Fibroblast of lung (primary cell): ENCODE data around the gene EPB41L1.

ENCODE experiments used
- EZH2 ChIP-seq: IDR thresholded peaks from 2 replicates; pipeline ENCODE4 v1.5.1; 2012; ENCODE audit warnings: low read length, control low read depth, mild to moderate bottlenecking; ENCODE audit errors: missing control alignments
- TF ChIP-seq, protein P1 (sequence below), 2 donors: IDR thresholded peaks in 1 of 2; conservative IDR thresholded peaks in 1 of 2; 1 replicate in 1 of 2; 2 replicates in 1 of 2; pipeline ENCODE4 v1.5.1; 2011 to 2012; ENCODE audit warnings: low read length in 2 of 2, control low read depth in 1 of 2, inconsistent platforms in 1 of 2, low read depth in 1 of 2, mild to moderate bottlenecking in 1 of 2

DNA sequence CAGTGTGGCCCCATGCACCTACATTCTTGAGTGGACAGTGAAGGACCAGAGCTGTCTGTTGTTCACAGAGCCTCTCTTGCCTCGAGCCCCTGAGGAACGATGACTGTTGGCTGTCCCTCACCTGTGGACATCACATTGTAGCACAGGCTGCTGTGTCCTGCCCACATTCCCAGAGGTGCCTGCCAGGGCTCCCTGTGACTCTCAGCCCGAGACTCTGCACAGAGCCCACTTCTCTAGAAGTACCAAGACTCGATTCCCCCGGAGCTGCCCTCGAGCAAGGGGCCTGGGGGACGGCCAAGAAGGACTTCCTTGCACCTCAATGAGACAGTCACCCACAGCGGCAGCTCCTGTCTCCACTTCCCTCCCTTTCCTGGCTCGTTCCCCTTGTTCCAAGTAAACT, 123.0 kb downstream of the EPB41L1 start:
- TF ChIP-seq, protein P1, sequence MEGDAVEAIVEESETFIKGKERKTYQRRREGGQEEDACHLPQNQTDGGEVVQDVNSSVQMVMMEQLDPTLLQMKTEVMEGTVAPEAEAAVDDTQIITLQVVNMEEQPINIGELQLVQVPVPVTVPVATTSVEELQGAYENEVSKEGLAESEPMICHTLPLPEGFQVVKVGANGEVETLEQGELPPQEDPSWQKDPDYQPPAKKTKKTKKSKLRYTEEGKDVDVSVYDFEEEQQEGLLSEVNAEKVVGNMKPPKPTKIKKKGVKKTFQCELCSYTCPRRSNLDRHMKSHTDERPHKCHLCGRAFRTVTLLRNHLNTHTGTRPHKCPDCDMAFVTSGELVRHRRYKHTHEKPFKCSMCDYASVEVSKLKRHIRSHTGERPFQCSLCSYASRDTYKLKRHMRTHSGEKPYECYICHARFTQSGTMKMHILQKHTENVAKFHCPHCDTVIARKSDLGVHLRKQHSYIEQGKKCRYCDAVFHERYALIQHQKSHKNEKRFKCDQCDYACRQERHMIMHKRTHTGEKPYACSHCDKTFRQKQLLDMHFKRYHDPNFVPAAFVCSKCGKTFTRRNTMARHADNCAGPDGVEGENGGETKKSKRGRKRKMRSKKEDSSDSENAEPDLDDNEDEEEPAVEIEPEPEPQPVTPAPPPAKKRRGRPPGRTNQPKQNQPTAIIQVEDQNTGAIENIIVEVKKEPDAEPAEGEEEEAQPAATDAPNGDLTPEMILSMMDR (conservative IDR thresholded peaks at IDR 0.05 in 1 of 2, IDR thresholded peaks at IDR 0.05 in 1 of 2; ENCODE audit: low read depth in 1 of 2, low read length in 2 of 2) = no peak
- no peak for TF ChIP-seq EZH2
